Pancreas (tissue), 10 donors: ENCODE results near the gene ZFYVE28. TPM values are rescaled to one million over a fixed set of nuclear protein-coding genes. Genes with fewer than 3 reads are reported as not detected.
A peak's percentile ranks its signal among the peaks of the same experiment; 100 is the strongest.

ENCODE experiments used
- ATAC-seq, 4 donors: fragments of 200-7000 bp; cut with Tn5 transposase; one replicate each; pipeline versions ENCODE4 v1.8.0 to v1.9.1; 2020; ENCODE audit warnings: mild to moderate bottlenecking in 4 of 4, moderate library complexity in 4 of 4
- DNase-seq, 6 donors: peaks; one replicate each; pipeline ENCODE4 v3.0.0-alpha.2; 2020
- FAIRE-seq: peaks from 2 replicates; lab custom pipeline; 2012; peaks lifted over from hg19 to GRCh38; lab: Jason Lieb, UNC
- H3K27ac ChIP-seq, 4 donors: fragments of 200-600 bp; sonication (generic); 1 replicate in 3 of 4; 2 replicates in 1 of 4; pipeline versions ENCODE4 v1.5.0 to v1.8.0; 2020
- H3K27me3 ChIP-seq, 4 donors: fragments of 200-600 bp; one replicate each; pipeline ENCODE4 v1.8.0; 2021
- H3K36me3 ChIP-seq, 3 donors: fragments of 200-600 bp; sonication (generic) in 1 of 3; one replicate each; pipeline versions ENCODE4 v1.5.0 to v1.8.0; 2020 to 2021
- H3K4me1 ChIP-seq, 3 donors: fragments of 200-600 bp; one replicate each; pipeline ENCODE4 v1.8.0; 2021
- H3K4me3 ChIP-seq, 4 donors: fragments of 200-600 bp; sonication (generic) in 2 of 4; one replicate each; pipeline versions ENCODE4 v1.5.0 to v1.8.0; 2020 to 2021
- H3K9me3 ChIP-seq, 4 donors: fragments of 200-600 bp; one replicate each; pipeline ENCODE4 v1.8.0; 2021
- WGBS, 2 donors: extraction: QIAGEN DNeasy Blood & Tissue Kit; methylation state at CpG; one replicate each; pipeline ENCODE4 v1.1.7; 2013; 5-methylcytosine and 5-hydroxymethylcytosine counted together
- intact Hi-C, 3 donors: fragments of 100-400 bp; cut with DNase I; formaldehyde crosslinking; loops; one replicate each; pipeline versions ENCODE4 v1.11.1 to v1.14.2; 2022
- polyA plus RNA-seq, 2 donors: library from polyadenylated mRNA; stranded (reverse); fragments of 200-250 nt; gene quantifications; one replicate each; pipeline ENCODE4 v1.2.3, GENCODE V29; 2013
- total RNA-seq, 6 donors: library from RNA; stranded (reverse); fragmentation: NEBNext Ultra II Directional in 4 of 6; extraction: Animal tissue kit (Norgen Biotek cat#: 25700) in 4 of 6; gene quantifications; one replicate each; pipeline versions ENCODE4 v1.2.1 to v1.2.4, GENCODE V29; 2021 to 2023
- TF ChIP-seq, protein P1 (sequence below), 4 donors: fragments of 200-600 bp; sonication (generic) in 3 of 4; IDR thresholded peaks; one replicate each; pipeline versions ENCODE4 v1.5.0 to v1.8.0; 2021; ENCODE audit warnings: antibody characterized with exemption in 4 of 4
- donor health status: healthy with polysubstance abuse.
- donor health status: DM: no; HTN: no; CAD: no; lungs with moderate emphysema.
- donor health status: DM: no; HTN: no; CAD: no.
- donor health status: control.
- donor health status: control.
- donor health status: Bipolar disorder and iron deficiency.
- donor health status: DM: yes; HTN: yes; CAD: no.
- donor health status: DM: no; HTN: no; CAD: no.
- donor health status: DM: no; HTN: no; CAD: no.
- donor health status: DM: yes; HTN: yes; CAD: no.

ZFYVE28 gene
- total and polyA plus RNA-seq, 8 donors: 3.8 to 13.4 (median 6.0) TPM

DNA sequence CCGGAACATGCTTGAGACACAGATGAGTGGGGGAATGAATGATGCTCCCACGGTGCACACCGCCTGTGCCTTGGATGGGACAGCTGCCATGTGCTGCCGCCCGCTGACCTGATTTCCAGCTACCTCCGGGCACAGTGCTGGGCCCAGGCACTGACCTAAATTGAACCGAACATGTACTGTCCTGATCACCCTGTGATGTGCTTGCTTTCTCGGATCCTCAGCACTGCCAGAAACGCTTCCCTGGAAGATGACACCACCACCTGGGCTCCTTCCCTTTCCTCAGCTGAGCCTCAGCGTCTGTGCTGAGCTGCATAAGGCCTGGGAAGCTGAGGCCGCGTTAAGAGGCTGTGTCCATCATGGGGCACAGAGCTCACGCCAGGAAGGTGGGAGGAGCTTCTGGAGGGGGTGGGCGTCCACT is 117.2 kb downstream of the ZFYVE28 start:
- peak in 2 of 6 donors; percentile 5 to 37 for DNase-seq
- Histone ChIP-seq H3K27me3 (no peaks in the 10 kb centered on the region), H3K9me3 (no peaks in the 10 kb centered on the region), H3K4me3 (no peak overlapping the region), H3K27ac (no peak overlapping the region), H3K36me3 (no peaks in the 10 kb centered on the region), H3K4me1 (no peaks in the 10 kb centered on the region)
- no peak for ATAC-seq
- WGBS, 2 donors: 89 to 90% methylated on average over 14 of the region's 14 CpGs
- TF ChIP-seq, protein P1, sequence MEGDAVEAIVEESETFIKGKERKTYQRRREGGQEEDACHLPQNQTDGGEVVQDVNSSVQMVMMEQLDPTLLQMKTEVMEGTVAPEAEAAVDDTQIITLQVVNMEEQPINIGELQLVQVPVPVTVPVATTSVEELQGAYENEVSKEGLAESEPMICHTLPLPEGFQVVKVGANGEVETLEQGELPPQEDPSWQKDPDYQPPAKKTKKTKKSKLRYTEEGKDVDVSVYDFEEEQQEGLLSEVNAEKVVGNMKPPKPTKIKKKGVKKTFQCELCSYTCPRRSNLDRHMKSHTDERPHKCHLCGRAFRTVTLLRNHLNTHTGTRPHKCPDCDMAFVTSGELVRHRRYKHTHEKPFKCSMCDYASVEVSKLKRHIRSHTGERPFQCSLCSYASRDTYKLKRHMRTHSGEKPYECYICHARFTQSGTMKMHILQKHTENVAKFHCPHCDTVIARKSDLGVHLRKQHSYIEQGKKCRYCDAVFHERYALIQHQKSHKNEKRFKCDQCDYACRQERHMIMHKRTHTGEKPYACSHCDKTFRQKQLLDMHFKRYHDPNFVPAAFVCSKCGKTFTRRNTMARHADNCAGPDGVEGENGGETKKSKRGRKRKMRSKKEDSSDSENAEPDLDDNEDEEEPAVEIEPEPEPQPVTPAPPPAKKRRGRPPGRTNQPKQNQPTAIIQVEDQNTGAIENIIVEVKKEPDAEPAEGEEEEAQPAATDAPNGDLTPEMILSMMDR (IDR thresholded peaks at IDR 0.05): no peak
- intact Hi-C loops: no loop called here
- FAIRE-seq: no peak

DNA sequence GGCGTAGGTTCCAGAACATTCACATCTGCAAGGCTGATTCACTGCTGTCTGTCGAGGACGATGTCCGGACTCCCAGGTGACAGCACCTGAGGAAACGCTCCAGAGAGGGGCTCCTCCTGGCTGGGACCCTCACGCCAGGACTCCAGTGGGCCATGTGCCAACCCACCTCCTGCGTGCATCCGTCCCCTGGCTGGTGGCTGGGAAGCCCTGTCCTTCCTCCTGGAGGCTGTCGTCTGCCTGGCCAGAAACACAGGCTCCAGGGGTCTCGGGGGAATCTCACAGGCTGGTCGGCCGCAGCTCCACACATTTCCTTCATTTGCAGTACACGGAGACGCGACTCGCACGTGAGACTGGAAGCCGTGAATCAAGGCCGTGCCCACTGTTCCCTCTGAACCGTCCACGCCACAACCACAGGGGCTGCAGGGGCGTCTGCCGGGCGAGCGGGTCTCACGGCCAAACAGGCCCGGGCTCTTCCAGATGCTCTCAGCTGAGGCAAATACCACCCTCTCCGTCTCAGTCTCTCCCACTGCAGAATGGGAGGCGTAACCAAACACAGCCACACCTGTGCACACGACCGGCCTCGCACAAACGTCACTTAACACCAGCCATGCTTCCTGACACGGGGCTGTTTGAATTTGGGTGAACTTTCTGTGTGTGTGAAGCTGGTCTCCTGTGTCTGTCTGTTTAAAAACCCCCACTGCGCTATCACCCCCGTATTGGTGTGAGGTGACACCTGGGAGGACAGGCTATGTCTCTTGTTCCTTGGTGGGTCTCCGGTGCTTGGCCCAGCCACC is 117.8 kb downstream of the ZFYVE28 start:
- 91 to 93% methylated on average over 36 to 37 of the region's 37 CpGs for WGBS, 2 donors
- Histone ChIP-seq H3K27ac (no peak overlapping the region), H3K4me1 (no peaks in the 10 kb centered on the region), H3K36me3 (no peaks in the 10 kb centered on the region), H3K9me3 (no peaks in the 10 kb centered on the region), H3K27me3 (no peaks in the 10 kb centered on the region), H3K4me3 (no peak overlapping the region)
- ATAC-seq (no peak), FAIRE-seq (no peak), DNase-seq (peak in 2 of 6 donors; percentile 3 to 46)
- TF ChIP-seq, protein P1 (IDR thresholded peaks at IDR 0.05): no peak
- intact Hi-C loops: no loop called here

DNA sequence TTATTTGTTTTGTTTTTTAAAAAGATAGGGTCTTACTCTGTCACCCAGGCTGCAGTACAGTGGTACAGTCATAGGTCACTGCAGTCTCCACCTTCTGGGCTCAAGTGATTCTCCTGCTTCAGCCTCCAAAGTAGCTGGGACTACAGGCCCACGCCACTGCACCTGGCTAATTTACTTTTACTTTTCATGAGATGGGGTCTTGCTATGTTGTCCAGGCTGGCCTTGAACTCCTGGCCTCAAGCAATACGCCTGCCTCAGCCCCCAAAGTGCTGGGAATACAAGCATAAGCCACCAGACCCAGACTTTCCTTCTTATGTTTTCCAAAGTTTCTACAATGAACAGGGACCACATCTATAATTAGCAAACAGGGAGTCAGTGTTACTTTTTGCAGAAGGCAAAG is 118.7 kb downstream of the ZFYVE28 start:
- DNase-seq: no peak
- WGBS, 2 donors: 92 to 96% methylated on average over 2 of the region's 2 CpGs
- FAIRE-seq: no peak

DNA sequence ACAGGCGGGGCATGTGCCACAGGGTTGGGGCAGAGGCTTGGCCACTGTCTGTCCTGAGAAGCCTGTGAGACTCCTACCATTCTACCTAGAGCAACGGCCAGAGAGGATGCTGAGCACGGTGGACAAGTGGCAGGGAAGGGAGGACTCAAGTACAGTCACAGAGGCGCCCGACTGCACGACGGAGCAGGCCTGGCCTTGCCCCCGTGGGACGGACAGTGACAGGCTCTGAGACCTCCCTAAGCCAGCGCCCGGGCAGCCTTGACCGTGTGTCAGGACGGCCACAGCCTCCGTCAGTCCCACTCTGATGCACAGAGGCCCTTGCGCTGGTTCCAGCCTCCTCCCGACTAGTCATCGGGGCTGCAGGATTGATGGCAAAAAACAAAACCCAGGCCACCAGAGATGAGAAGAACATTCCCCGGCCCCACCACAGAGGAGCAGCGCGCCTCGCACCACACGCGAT is 119.9 kb downstream of the ZFYVE28 start:
- no peaks in the 10 kb centered on the region for H3K27me3 ChIP-seq
- no peaks in the 10 kb centered on the region for H3K4me1 ChIP-seq
- peak in 2 of 6 donors; percentile 9 to 55 for DNase-seq
- FAIRE-seq: no peak
- H3K36me3 ChIP-seq: no peaks in the 10 kb centered on the region
- H3K4me3 ChIP-seq: no peak overlapping the region
- no peak for ATAC-seq
- no peaks in the 10 kb centered on the region for H3K9me3 ChIP-seq
- 87 to 89% methylated on average over 23 of the region's 23 CpGs for WGBS, 2 donors
- TF ChIP-seq, protein P1 (IDR thresholded peaks at IDR 0.05): no peak
- intact Hi-C loops: no loop called here
- no peak overlapping the region for H3K27ac ChIP-seq

More for the DNA sequence above, 118.7 kb downstream of the ZFYVE28 start:
- no peak overlapping the region for H3K27ac ChIP-seq
- no peak for ATAC-seq
- H3K9me3 ChIP-seq: no peaks in the 10 kb centered on the region
- H3K4me3 ChIP-seq: no peak overlapping the region
- intact Hi-C loops: no loop called here
- no peaks in the 10 kb centered on the region for H3K36me3 ChIP-seq
- H3K4me1 ChIP-seq: no peaks in the 10 kb centered on the region
- H3K27me3 ChIP-seq: no peaks in the 10 kb centered on the region
- TF ChIP-seq, protein P1 (IDR thresholded peaks at IDR 0.05): no peak
